AG20443 (cell line): ENCODE results near the gene ATP6V1B1.

Experiments
- DNase-seq: peaks from one replicate; pipeline ENCODE4 v3.0.0; 2012; ENCODE audit warnings: low spot score, mixed read lengths

The ATP6V1B1 gene

DNA sequence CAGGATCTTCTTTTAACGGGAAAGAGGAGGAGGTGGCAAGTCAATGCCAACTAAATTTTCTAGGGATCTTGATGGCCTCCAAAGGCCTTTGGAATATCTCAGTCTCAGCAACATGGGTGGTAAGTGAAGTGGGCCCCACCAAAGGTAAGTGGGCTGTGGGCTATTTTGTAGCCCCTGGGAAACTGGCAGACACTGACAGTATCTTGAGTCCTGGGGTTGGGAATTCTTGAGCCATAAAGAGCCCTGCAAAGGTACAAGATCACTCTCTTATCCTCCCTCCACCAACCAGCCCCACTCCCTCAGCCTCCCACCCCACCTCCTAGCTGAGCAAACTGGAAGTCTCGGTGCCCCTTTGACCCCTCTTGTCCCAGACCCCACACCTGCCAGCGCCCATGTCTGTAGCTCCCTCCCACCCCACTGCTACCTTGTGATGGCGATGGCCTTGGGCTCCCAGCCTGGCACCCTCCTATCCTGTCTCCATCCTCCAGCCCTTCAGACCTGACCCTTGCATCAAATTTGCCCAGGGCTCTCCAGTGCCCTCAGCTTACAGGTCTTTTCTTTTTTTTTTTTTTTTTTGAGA is 8.5 kb downstream of the ATP6V1B1 start:
- DNase-seq: no peak

DNA sequence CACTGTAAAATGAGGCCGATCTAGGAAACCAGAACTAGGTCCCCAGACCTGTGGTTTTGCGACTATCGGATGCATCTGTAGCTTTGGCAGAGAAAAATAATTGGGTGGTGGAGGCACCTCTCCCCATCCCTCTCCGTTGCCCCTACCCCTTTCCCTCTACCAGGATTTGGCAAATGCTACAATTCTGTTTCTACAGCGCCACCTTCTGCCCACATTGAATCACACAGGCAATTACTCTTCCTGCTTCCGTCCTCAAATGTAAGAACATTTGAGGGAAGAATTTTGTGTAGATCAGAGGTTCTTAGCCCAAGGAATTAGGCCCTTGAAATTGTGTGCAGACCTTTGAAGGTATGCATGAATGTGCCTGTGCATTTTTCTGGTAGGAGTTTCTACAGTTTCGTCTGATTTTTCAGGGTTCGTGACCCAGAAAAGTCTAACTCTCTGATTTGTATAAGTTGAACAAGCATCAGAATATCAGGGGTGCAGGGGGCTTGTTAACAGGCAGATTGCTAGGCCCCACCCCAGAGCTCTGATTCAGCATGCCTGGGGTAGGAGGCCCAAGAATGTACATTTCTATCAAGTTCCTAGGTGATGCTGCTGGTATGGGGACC is 11.2 kb downstream of the ATP6V1B1 start:
- peak; percentile 60 for DNase-seq

DNA sequence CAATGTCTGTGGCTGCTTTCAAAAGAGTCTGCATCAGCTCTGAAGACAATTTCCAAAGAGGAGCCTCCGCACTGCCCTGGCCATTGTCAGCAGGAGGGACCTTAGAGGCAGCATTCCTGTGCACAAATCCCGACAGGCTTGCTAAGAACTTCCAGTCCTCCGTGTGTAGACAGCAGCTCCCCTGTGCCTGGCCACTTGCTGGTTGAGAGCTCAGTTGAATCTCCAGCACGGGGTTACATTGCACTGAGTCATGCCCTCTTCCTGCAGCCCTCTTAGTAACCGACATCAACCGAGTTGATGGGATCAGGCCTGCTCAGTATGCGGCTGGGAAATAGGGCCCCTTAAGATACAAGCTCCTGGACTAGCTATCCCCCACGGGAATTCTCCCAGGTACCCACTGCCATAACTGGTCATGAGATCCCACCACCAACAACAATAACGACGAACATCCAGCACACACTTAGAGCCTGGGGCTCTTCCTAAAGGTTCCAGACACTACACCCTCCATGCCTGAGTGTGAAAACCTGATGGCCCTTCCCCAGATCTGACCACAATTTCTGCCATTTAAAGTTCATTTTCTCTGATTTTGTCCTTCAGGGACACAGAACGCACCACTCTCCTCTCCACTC is 12.0 kb downstream of the ATP6V1B1 start:
- DNase-seq: peak; percentile 40

DNA sequence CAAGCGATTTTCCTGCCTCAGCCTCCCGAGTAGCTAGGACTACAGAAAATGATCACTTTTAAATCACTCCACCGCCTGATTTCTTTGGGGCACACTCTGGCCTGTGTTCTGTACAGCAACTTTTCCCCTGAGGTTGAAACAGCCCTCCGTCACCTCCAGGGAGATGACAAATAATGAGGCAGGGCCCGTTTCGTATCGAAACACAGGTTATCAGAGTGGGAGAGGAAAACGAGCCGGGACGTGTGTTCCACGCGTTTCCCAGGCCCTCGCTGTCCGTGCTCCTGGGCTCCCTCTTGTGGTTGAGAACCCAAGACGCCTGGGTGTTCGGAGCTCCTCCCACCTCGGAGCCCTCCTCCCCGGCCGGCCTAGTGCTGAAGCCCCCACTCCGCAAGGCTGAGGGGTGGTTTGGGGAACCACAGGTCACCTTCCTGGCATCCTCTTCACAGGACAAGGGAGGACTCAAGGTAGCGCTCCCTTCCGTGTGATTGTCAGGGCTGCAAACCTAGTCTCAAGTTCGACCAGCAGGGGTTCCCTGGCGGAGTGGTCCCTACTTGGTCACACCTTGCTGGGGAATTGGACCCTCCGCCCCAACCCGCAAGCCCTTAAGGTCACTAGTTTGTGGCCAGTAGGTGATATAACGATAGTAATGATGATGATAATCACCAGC is 12.8 kb downstream of the ATP6V1B1 start:
- DNase-seq: peak; percentile 93

DNA sequence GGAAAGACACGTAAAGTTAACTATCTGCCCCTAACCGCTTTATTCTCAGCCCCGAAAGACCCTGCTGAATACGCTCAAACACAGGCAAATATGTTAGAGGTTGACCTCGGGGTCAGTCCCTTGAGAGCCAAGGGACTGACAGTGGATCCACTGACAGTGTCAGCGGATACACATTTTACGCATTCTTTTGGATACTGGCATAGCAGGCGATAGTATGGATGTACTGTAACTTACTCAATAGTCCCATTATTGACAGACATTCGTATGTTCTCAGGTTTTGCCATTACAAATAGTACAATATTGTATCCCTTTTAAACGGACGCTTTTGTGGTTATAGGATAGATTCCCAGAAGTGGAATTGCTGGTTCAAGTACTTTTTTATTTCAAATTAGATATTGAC is 13.4 kb downstream of the ATP6V1B1 start:
- peak; percentile 2 for DNase-seq

DNA sequence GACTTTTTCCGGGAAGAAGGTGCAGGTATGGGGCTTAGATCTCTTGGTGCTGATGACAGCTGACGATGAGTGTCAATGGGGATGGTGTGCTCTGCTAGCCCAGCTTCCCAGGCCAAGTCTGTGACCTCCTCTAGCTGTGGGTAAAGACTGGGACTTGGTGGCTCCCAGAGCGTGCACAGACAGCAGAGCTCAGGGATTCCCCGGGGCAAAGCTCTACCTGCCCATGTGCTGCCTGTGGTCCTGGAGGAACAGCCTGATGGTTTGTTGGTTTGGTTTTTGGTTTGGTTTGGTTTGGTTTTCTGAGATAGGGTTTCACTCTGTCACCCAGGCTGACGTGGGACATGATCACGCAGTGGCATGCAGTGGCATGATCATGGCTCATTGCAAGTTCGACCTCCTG is 19.2 kb downstream of the ATP6V1B1 start:
- DNase-seq: peak; percentile 5

DNA sequence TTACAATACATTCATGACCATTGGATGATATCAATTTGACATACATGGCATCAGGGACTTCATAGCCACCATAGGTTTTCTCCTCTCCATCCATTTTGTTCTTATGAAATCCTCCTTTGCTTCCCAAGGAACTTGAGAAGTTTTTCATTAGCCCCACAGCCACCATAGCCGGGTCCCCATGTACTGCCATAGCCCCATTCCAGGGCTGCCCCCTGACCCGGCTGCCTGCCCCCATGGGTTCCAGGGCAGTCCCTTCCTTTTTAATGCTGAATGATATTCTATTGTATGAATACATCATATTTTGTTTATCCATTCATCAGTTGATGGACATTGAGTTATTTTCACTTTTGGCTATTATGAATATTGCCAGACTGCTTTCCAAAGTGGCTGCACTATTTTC is 20.4 kb downstream of the ATP6V1B1 start:
- DNase-seq: no peak

DNA sequence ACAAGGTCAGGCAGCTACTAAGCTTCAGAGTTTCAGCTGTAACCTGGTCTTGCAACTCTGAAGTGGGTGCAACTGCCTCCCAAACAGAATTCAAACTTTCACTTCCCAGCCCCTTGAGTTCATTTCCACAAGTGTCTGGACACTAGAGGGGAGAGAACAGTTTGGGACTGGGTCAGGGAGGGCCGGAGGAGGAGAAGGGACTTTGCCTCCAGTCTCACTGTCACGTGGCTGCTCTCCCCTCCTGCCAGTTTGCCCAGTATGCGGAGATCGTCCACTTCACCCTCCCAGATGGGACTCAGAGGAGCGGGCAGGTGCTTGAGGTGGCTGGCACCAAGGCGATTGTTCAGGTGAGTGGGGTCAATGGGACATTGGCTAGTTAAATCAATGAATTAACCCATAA is 22.1 kb downstream of the ATP6V1B1 start:
- peak; percentile 1 for DNase-seq

DNA sequence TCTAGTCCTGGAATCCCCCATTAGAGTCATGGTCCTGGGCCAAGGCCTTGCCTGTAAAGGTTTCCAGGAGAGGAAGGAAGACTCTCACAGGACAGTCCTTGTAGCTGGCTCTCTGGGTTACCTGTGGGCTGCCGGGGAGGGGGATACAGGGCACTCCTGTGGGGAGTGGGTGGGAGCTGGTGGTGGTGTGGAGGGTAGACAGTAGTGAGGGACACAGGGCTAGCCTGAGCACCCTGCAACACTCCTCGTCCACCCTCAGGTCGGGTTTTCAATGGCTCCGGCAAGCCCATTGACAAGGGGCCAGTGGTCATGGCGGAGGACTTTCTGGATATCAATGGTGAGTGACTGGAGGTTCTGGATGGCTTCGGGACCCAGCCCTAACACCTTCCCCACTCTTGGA is 23.1 kb downstream of the ATP6V1B1 start:
- DNase-seq: peak; percentile 3

DNA sequence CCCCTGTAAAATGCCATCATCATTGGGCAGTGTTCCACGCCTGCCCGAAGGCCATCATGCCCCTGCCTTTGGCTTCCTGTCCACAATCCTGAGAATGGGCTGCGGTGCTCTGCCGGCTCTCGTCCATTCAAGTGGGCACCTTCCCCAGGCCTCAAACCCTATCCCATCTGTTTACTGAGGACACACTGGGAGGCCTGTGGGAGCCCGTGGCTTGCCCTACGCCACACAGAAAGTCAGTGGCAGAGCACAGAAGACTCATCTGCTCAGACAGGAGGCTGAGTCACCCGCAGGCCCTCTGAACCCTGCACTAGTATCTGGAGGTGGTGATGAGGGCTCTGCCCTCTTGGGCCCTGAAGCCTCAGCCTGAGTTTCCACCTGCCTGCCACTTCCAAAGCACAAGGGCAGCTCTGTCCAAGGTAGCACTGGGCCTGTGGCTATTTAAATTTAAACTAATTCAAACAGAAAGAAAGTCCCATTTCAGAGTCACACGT is 23.6 kb downstream of the ATP6V1B1 start:
- DNase-seq: peak; percentile 10

DNA sequence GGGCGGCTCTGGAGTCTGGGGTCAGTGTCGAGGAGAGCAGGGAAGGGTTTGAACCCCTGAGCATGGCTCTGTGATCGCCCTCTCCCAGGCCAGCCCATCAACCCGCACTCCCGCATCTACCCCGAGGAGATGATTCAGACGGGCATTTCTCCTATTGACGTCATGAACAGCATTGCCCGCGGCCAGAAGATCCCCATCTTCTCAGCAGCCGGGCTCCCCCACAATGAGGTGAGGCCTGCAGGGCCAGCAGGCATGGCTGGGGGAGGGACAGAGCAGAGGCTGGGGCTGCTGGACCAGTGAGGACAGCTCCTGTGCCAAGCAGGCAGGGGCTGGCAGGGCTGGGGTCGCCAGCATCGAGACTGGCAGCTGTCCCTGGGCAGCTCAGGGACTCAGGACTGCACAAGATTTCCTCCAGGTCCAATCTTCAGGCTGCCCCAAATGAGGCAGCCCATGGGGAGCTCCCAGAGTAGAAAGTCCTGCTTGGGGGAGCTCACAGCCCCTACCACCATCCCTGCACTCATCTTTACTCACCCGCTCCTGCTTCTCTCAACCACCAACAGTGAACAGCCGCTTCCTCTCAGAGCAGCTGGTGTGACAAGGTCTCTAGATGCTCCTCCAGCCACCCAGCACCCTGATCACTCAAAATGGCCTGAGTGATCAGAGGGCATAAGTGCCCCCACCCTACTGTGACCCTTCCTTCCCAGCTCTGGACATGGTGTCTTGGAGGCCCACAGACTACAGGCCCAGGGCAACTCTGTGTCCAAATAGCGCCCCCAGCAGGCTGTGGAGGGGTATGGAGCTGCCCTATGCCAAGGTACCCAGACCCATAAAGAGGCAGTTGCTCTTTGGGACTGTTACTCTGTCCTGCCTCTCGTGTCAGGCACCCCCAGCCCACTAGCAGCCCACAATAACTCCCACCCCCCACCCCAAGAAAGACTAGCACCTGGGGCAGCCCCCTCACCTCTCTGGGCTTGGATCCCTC is 24.4 kb downstream of the ATP6V1B1 start:
- DNase-seq: peak; percentile 5

DNA sequence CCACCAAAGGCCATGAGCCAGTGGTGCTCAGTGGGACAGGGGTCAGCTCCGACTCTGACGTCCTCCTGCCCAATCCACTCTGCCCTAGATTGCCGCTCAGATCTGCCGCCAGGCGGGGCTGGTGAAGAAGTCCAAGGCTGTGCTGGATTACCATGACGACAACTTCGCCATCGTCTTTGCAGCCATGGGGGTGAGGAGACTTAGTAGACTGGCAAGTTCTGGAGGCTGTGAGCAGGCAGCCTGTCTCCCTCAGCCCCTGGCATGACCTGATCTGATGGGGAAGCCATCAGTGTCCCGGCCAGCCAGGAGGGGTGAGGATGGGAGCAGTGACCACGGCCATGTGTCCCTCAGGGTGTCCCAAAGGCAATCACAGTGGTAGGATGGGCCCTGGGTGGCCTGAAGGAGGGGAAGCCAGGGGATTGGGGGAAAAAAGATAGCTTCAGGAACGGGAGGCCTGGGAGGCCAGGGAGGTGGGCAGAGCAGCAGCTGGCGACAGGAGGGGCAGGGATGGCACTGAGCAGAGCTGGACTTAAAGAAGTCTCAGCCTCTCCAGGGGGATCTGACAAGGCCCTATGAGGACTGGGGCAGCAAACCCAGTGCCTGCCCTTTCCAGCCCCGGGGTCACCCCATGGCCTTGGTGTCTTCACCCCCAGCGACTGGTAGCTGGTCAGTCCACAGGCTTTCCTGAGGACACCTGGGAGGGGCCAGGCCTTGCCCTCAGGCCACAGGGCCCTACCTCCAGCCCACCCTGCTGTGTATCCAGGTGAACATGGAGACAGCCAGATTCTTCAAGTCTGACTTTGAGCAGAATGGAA is 25.3 kb downstream of the ATP6V1B1 start:
- peak; percentile 12 for DNase-seq

DNA sequence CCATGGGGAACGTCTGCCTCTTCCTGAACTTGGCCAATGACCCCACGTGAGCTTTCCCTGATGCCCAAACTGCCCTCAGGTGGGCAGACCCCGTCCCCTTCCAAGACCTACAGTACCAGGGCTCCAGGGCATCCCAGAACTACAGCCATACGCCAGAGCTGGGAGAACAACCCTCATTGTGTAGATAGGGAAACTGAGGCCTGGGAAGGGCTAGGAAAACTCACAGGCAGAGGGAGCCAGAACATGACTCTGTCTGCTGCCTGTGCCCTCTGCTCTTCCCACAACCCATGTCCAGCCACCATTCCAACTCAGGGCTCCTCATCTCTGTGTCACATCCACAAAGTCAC is 25.9 kb downstream of the ATP6V1B1 start:
- peak; percentile 4 for DNase-seq

DNA sequence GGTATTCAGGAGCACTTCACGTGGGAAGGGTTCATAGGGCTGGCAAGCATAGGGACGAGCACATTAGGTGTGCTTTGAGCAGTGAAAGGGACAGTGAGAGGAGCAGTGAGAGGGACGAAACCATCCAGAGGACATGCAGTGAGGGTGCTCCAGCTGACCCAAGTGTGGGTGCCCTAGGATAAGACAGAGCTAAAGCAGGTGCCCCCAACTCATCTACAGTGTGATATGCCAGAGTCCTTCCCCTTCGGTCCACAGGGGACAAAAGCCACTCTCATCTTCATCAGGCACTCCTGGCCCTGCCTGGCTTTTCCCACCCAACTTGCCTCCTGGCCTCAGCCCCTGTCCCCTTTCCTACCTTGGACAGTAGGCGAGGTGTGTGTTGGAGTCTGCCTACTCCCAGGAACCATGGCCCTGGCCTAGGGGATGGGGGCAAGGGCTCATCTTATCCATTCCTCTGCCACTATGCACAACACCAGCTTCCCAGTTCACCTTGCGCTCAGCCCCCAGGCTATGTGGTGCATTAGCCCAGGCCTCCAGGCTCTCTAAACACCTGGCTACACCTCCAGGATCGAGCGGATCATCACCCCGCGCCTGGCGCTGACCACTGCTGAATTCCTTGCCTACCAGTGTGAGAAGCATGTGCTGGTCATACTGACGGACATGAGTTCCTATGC is 26.6 kb downstream of the ATP6V1B1 start:
- peak; percentile 6 for DNase-seq

DNA sequence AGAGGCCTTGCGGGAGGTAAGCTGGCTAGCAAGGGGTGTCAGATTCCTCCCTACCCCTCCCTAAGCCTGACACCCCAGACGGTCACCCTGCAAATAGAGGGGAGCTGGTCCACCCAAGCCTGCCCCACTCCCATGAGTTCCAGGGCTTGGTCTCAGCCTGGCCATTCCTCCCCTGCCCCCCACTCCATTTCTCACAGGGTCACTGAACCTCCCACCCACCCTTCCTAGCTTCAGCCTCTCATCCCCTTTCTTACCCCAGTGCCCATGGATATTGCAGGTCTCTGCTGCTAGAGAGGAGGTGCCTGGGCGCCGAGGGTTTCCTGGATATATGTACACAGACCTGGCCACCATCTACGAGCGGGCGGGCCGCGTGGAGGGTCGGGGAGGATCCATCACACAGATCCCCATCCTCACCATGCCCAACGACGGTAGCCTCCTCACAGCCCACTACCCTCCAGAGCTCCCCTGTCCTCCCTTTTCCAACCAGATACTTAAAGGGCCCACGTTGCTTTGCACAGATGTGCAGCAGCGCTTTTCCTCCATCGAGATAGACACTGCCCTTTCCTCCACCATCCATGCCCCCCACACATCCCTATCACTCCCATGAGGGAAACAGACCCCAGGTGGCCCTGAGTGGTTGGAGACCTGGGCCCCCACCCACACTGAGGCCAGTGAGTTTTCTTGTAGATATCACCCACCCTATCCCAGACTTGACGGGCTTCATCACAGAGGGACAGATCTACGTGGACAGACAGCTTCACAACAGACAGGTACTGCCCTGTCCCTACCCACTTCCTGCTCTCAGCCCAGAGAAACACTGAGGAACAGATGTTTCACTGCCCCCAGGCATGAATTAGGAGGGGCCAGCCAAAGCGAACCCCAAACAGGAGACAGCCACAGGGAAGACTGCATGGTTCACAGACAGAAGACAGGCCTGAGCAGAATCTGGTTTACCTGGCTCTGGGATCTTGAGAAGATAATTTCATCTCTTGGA is 27.5 kb downstream of the ATP6V1B1 start:
- DNase-seq: peak; percentile 8

DNA sequence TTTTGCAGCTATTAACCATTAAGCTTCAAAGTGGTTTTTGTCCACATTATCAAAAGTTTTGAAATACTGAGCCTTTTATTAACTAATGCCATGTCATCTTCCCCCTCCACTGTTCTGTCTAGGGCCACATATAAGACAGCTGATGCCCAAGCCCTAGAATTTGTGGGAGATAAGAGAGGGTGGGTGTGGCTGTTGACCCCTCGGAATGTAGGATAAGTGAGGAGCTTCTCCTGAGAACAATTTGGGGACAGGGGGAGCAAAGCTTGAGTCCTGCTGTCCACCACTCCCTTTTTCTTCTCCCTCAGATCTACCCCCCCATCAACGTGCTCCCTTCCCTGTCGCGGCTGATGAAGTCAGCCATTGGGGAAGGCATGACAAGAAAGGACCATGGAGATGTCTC is 28.4 kb downstream of the ATP6V1B1 start:
- peak; percentile 4 for DNase-seq

DNA sequence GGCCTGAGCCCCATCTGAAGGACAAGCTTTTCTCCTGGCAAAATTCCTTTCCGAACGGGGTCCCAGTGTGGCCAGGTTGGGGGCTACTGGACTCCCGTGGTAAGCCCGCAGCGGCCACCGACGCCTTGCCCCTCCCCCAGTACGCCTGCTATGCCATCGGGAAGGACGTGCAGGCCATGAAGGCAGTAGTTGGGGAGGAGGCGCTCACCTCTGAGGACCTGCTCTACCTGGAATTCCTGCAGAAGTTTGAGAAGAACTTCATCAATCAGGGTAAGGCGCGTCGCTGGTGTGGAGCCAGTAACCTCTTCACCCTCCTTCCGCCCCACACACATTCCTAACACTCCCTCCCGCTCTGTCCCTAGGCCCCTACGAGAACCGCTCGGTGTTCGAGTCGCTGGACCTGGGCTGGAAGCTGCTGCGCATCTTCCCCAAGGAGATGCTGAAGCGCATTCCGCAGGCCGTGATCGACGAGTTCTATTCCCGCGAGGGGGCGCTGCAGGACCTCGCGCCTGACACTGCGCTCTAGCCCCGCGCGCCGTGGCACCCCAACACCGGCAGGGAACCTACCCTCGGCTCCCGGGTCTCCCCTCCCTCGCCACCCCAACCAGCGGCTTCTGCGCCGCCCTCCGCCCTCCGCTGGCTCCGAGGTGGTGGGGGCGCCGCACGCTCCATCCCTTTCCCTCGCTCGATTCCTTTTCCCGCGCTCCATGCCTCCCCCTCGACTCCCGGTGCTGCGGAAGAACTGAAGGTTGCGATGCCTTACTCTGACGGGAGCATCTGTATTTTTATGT is 29.1 kb downstream of the ATP6V1B1 start:
- DNase-seq: peak; percentile 87

DNA sequence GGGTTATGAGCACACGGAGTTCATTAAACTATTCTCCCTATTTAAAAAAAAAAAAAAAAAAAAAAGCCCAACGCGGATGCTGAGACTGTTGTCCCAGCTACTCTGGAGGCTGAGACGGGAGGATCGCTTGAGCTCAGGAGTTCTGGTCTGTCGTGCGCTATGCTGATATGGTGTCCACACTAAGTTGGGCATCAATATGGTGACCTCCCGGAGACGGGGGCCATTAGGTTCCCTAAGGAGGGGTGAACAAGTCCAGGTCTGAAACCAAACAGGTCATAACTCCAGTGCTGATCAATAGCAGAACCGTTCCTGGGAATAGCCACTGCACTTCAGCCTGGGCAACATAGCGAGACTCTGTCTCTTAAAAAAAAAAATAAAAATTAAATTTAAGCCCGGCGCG is 29.8 kb downstream of the ATP6V1B1 start:
- no peak for DNase-seq
